GDM1 (cell line): ENCODE results near the gene LCN2.
"Not testable (repeated sequence)": the region's sequence is repeated elsewhere in the genome, so short reads cannot be mapped to it uniquely, and the experiment has no call there.

ENCODE experiments used
- DNase-seq: peaks from one replicate; lab custom pipeline; 2025; lab: John Stamatoyannopoulos, UW

Gene LCN2

DNA sequence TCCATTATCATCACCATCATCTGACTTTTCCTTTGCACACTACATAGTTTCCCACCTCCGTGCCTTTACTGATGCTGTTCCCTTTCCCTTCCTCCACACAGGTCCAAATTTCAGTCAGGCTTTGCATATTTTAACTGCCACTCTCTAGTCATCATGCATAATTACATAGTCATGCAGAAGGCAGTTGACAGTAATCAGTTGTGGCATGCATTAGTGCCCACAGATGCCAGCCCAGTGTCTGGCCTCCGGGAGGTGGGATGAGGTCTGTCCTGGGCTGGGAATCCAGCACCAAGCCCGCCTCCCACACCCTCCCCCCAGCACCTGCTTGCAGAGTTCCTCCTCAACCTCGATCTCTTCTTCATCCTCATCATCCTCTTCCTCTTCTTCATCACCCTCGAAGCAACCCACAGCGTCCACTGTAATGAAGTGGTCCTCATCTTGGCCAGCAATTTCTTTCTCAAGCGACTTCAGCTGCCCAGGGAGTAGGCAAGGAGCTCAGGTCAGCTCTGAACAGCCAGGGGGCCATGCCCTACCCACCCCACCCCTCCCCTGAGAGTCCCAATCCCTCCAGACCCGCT, 19.6 kb downstream of the LCN2 start:
- DNase-seq = no peak

DNA sequence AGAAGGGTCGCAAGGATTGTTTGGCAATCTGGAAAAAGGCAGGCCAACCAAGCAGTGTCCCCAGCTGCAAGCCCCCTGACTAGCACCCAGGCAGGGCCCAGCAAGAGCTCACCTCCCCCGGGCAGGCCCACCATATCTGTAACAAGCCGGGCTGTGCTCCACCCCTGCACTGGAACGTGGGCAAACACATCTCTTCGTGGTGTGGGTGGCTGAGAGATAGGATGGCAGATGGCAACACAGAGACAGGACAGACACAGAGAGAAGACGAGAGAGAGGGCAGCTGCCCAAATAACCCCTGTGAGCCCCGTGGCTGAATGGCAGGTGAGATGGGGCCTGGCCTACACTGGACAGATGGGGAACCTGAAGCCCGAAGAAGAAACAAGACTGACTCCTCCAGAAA, 20.2 kb downstream of the LCN2 start:
- DNase-seq = no peak

DNA sequence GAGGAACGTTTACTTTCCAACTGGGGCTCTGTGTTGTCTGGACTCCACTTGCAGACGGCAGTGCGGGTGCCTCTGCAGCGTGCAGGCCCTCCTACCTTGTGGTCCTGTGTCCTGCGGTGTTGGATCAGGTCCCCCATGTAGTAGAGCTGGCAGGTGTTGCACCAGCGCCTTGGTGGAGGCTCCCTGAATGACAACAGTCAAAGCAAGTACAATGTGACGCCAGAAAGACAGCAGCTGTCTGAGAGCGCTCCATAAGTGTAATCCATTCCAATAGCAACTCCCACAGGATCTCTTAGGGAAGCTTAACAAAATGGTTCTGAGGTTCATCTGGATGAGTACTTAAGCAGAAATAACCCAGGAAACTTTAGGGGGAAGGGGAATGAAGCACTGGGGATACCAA, 20.7 kb downstream of the LCN2 start:
- DNase-seq = no peak

DNA sequence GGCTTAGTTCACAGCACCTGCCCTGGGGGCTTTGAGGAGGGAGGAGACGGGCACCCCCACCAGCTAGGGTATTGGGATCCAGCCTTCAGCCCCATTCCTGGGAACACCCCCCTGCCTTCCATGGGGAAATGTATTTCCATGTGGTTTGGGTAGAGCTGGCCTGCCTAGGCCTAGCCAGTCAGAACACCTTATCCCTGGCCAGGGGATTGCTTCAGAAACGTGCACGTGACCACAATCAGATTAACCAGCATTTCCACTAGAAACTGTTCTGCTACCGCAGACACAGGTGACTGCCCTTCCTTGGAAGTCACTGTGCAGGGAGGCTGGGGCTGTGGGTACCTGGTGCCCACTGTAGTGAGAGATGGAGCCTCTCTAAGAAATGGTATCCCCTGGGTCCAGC, 24.8 kb downstream of the LCN2 start:
- no peak for DNase-seq

DNA sequence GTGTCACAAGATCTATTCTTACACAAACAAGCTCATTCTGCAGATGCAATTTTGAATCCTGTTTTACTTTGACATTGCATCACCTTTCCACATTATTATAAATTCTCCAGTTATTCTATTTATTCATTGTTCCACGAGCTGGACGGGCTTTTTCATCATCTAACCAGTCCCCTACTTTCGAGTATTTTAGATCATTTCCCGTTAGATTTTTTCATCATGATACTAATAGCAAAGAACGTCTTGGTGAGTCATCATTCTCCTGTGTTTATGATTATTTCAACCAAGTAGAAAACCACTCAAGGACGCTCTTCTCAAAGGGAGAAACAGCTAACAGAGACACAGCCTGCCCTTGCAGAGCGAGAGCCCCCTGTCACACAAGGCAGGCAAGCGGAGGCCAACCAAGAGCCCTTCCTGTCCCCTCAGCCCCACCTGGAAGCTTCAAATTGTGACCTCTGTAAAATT, 25.9 kb downstream of the LCN2 start:
- DNase-seq = no peak

DNA sequence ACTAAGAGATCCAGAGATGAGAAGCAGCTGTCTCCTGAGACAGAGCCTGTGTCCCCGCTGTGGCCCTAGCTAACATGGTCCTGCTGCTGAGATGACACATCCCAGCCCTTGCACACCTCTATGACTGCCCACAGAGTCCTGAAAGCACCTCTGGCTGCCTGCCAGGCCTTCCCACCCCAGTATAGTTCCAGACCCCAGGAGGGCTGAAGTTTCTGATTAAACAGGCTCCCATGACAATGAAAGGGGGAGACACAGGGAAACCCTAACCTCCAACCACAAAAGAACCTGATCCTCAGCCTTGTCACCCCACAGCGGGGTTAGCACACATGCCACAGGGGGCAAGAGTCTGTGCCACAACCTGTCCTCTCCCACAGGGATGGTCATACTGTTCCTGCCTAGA, 26.5 kb downstream of the LCN2 start:
- no peak for DNase-seq

DNA sequence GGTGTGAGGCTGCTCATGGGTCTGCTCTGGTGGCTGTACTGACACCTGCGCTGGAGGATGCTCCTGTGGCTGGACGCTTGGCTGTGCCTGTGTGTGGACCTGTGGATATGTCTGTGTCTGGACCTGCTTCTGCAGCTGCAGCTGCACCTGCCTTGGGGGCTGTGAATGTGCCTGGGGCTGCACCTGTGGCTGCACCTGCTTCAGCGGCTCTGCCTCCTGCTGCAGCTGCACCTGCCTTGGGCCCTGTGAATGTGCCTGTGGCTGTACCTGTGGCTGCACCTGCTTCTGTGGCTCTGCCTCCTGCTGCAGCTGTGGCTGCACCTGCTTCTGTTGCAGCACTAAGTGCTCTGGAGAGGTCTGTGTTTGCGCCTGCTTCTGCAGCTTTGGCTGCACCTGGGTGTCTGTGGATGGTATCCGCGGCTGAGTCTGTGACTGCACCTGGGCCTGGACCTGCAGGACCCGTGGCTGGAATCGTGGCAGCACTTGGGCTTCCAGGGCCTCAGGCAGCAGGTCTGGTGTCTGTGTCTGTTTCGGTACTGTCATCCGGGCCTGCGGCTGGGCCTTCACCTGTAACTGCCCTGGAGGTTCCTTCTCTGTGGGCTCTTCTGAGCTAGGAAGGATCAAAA, 29.7 kb downstream of the LCN2 start:
- no peak for DNase-seq

DNA sequence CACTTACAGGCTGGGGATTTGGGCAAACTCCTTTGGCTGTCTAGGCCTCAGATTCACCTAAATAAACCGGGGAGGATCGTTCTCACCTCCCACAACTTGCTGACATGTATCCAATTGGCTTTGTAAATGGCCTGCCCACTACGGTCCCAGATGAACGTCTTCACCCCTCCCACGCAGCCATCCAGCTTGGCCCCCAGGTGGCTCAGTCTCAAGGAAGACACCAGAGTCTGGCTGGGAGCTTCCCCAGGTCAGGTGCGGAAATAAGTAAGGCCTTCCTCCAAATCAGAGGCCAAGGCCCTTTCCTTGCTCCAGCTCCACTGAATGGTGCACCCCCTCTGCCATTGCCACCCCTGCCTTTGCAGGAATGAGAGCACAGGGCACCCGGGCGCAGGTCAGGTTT, 30.7 kb downstream of the LCN2 start:
- DNase-seq = no peak

DNA sequence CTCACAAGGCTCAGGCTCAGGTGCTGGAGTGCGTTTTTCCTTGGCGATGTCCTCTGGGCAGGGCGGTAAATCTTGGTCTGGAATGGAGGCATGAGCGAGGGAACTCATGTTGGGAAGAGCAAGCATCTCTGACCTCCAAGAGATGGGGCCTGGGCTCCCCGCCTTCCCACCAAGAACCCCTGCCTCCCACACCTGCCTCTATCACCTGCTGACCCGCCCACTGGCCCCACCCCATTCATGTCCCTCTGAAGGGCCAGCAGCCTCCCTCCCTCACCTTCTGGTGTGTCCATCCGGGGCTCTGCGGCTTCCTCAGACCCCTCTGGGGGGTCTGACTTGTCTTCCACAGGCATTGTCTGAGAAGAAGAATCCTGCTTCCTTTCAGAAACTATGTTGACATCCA, 31.2 kb downstream of the LCN2 start:
- DNase-seq = no peak

DNA sequence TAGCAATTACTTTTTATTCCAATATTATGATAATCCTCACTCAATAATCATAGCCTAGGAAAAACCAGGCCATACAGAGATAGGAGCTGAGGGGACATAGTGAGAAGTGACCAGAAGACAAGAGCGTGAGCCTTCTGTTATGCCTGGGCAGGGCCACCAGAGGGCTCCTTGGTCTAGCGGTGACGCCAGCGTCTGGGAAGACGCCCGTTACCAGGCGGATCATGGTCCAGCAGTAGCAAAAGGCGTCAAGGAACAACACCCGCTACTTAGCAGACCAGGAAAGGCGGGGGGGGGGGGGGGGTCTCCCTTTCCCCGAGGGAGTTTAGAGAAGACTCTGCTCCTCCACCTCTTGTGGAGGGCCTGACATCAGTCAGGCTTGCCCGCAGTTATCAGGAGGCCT, 32.2 kb downstream of the LCN2 start:
- not testable (repeated sequence) for DNase-seq

DNA sequence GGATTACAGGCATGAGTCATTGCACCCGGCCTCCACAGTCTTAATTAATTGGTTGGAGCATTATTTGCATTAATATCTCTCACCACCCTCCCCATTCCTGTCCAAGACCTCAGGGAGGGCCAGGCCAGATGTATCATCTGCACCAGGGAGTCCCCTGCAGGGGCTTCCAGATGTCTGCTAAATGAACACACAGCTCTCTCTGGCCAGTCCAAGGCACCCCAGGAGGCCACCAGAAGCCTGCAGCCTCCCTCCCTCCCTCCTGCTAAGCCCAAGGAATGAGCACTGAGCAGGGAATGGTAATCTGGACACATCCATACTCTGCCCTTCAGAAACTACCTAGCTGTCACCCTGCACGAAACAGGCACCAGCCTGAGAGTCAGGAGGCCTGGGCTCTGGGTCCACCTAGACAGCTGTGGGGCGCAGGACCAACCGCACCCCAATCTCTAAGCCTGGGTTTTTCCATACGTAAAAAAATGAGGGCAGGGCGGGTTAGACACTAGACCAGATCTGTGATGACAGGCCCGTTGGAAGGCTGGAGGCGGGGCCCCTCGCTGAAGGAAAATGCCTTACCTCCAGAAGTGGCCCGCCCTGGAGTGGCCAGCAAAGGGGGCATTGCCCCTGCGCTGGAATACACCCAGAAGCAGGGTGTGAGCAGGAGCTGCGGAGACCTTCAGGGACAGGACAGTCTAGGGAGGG, 33.8 kb downstream of the LCN2 start:
- DNase-seq = no peak

DNA sequence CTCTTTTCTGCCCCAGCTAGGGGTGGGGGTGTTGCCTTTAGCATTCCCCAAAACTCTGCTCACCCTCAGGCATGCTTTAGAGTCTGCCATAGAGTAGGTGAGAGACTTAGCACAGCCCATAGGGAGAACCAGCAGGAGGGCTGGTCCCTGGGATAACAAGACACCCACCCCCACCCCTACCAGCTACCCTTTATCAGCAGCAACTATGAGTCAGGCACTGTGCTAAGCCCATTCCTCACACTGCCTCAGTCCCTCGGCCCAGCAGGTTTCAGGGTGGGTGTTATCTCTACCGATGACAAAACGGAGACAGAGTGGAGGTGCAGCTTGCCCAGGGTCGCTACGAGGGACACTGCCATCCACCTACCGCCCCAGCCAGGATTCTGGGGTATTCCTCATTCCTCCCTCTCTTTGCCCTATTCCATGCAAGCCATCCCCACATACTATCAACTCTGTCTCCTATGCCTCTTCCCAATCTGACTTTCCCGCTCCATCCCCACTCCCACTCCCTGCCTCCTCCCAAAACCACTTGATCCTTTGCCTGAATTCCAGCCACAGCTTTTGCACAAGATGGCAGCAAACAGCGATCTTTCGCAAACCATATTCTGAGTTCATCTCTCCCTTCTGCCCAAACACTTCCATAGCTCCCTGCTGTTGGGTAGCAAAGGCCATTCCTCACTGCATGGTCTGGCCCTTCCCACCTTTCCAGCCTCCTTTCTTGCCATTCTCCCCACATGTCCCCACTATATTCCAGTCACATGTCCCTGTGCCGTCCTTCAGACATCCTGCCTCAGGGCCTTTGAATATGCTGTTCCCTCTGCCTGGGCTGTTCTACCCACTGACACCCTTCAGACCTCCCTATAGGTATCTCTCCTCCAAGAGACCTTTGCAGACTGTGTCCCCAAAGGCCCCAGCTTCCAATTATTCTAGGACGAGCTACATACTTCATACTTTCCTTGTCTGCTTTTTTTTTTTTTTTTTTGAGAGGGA, 37.0 kb downstream of the LCN2 start:
- no peak for DNase-seq

DNA sequence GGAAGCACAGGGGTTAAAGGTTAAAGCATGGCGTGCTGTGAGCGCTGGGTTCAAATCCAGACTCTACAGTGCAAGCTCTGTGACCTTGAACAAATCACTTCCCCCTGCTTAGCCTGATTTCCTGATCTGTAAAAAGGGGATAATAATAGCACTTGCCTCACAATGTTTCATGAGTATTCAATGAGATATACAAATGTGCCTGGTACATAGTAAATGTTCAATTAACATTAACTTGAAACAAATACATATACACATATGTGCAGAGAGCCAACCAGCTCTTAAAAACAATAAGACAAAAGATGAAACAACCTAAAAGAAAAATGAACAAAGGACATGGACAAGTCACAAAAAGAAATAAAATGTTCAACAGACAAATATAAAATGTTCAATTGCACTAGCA, 38.1 kb downstream of the LCN2 start:
- no peak for DNase-seq

DNA sequence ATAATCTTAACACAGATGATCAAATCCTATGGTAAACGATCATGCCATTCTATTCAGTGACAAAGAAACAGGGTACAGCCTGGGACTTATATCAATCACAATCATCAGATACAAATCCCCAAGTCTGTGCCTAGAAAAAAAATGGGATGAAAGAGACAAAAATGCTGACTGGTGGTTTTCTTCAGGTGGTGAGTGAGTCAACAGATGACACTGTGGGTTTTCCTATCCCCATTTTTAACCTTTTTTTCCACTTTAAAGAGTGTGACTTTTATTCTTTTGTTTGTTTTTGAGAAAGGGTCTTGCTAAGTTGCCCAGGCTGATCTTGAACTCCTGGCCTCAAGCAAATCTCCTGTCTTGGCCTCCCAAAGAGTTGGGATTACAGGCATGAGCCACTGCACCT, 39.0 kb downstream of the LCN2 start:
- no peak for DNase-seq

DNA sequence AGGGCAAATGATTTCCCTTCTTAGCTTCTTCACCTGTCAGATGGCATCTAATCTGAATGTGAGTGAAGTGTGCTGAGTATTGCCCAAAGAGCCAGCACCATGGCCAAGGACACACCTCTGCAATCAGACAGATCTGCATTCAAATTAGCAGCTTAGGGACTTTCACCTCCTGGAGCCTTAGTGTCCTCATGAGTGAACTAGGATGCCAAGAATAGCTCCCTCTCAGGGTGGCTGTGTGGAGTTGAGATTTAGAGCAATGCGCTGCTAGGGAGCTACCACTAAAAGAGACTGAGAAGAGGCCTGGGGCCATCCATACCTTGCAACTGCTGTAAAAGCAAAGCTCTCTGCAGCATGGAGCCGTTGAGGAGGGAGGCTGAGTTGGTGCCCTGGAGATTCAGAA, 40.8 kb downstream of the LCN2 start:
- no peak for DNase-seq

DNA sequence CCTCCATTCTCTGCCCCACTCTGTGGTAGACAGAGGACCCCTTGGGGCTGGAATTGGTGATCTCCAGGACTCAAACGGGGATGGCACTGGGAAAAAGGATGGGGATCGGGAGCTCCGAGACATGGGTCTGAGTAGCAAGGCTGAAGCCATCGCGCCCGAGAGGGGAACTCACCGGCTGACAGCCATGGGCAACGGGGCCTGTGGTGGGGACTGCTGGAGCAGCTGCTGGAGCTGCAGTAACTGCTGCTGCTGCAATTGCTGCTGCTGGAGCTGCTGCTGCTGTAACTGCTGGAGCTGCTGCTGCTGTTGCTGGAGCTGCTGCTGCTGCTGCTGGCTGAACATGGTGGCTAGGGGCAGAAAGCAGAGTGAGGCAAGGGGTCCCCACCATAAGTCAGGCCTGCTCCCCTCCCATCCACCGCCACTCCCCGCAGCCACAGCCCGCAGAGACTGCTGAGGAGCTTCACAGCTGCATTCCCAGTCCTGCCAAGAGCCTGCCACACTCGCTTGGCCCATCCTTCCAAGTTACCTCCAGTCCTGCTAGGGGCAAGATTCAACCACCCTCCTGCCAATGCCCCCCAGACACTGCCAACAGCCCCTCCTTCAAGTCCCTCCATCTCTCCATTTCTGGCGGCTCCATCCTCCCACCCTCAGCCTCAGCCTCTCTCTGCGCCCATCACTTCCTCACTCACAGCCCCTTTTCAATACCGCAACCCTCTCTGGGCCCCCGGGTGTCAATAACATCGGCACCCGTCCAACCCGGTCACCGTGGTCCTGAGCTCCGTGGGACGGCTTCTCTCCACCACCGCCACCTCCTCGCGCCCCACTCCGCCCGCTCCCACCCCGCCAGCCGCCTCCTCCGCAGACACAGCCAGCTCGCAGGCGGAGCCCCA, 41.5 kb downstream of the LCN2 start:
- no peak for DNase-seq

DNA sequence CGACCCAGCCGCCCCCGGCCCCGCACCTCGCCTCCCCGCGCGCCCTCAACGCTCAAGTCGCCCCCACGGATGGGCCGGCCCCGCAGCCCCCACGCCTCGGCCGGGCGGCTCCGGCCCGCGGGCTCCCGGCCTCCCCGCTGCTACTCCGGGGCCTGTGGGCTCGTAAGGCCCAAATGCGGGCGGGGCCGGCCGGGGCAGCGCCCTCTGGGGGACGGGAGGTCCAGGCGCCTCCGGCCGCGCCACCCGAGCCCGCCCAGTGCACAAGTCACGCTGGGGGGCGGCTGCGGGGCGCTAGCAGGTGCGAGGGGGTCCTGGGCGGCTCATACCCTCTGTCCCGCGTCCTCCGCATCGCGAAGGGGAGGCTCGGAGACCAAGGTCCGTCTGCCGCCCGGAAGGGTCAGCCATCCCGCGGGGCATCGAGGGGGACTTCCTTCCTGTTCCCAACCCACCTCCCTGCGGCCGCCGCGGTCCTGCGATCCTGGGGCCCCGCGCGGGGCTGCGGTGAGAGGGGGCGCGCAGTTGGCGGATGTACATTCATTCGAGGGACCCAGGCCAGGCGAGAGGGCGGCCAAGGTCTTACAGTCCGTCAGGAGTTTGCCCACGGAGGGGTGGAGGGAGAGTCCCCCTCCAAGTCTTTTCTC, 42.3 kb downstream of the LCN2 start, which contains the start of gene CIZ1:
TSS of gene CIZ1 (minus strand) at position 167 of the 641 bp plus-strand sequence. CDS start 715 bp downstream, outside the sequence.
- DNase-seq = peak; percentile 74

DNA sequence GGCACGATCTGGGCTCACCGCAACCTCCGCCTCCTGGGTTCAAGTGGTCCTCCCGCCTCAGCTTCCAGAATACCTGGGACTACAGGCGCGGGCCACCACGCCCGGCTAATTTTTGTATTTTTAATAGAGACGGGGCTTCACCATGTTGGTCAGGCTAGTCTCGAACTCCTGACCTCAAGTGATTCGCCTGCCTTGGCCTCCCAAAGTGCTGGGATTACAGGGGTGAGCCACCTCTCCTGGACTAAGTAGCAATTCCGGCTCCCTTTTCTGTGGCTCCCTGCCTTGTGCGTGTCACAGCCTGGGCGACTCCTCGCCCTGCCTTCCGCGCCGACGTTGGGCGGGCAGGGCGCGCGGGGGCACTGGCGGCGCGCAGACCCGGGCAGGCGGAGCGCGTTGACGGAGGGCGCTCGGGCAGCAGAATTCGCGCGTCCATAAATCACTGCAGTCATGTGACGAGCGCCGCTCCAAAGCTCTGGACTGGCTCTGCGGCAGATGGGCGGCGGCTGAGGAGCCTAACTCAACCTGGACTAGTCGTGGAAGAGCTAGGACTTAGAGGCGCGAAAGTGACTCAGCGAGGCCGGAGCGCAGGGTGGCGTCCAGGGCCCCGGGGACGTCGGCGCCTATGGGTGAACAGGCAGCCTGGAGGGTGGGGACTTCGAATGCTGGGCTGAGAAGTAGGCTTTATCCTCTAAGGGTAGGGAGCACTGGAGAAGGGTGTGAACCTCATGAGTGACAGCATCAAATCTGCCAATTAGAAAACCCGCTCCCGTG, 43.5 kb downstream of the LCN2 start:
- no peak for DNase-seq

DNA sequence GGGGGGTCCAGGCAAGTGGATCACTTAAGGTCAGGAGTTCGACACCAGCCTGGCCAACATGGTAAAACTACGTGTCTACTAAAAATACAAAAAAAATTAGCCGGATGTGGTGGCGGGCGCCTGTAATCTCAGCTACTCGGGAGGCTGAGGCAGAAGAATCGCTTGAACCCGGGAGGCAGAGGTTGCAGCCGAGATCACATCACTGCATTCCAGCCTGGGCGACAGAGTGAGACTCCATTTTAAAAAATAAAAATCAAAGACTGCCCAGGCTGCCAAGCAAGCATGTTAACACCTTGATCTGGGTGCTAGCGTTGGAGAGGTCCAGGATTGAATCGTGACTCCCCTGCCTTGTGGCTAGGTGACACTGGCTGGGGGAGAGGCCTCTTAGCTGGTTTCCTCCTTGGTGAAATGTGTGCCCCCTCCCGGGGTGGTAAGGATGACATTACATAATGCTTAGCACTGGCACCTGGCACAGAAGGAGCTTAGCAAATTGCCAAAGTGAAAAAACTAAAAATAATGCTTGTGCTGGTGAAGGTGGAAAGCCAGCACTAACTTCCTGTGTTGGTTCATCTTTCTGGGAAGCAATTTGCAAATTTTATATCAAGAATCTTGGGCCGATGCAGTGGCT, 44.3 kb downstream of the LCN2 start:
- DNase-seq = no peak
